Stimulated activated naive B cell treated with anti-CD40 and anti-IgM and Interleukin-4, amounts not matched to agents 10 μg/mL and 1 μg/mL and 100 μg/mL, for 72 hours (primary cell): ENCODE measurements around the gene RAPSN.

Experiments
- ATAC-seq, 2 donors: fragments of 150-1000 bp; cut with Tn5 transposase; replicated peaks; 2 replicates each; pipeline ENCODE4 v1.10.0; 2021; ENCODE audit warnings: moderate library complexity in 1 of 2
- DNase-seq: peaks from one replicate; pipeline ENCODE4 v3.0.0; 2021
- H3K27ac Mint-ChIP-seq: one replicate; pipeline ENCODE4 v1.8.0; 2022; ENCODE audit warnings: mild to moderate bottlenecking, mixed read lengths
- H3K27me3 Mint-ChIP-seq, 2 donors: one replicate each; pipeline ENCODE4 v1.8.0; 2022; ENCODE audit warnings: mixed read lengths in 2 of 2
- H3K36me3 Mint-ChIP-seq, 2 donors: one replicate each; pipeline ENCODE4 v1.8.0; 2022; ENCODE audit warnings: mixed read lengths in 2 of 2, mild to moderate bottlenecking in 1 of 2
- H3K4me1 Mint-ChIP-seq, 2 donors: one replicate each; pipeline ENCODE4 v1.8.0; 2022; ENCODE audit warnings: mixed read lengths in 2 of 2, mild to moderate bottlenecking in 1 of 2
- H3K4me3 Mint-ChIP-seq, 2 donors: one replicate each; pipeline ENCODE4 v1.8.0; 2022; ENCODE audit warnings: mild to moderate bottlenecking in 2 of 2, mixed read lengths in 2 of 2, moderate library complexity in 1 of 2
- H3K9me3 Mint-ChIP-seq, 2 donors: one replicate each; pipeline ENCODE4 v1.8.0; 2022; ENCODE audit warnings: mixed read lengths in 2 of 2, mild to moderate bottlenecking in 1 of 2

RAPSN gene

DNA sequence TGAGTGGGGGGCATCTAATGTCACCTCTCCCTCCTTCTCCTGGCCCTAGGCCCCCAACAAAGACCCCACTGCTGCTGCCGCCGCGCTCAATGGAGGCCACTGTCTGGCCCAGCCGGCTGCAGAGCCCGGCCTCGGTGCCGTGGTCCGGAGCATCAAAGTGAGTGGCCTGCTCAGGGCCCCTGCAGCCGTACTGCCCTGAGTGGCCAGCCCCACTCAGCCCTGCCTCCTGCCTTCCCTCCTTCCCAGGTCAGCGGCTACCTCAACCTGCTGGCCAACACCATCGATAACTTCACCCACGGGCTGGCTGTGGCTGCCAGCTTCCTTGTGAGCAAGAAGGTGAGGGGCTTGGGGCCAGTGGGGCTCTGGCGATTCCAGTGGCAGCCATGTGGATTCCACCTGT lies 35.6 kb downstream of the RAPSN start:
- ATAC-seq (no peak), DNase-seq (no peak)
- H3K9me3 Mint-ChIP-seq = no peaks in the 10 kb centered on the region
- H3K4me1 Mint-ChIP-seq = peaks cover 17 to 34% of the 10 kb centered on the region in 2 donors
- H3K27ac Mint-ChIP-seq = peak overlapping the region; percentile 33
- peaks cover 31 to 46% of the 10 kb centered on the region in 2 donors for H3K36me3 Mint-ChIP-seq
- H3K4me3 Mint-ChIP-seq = no peak overlapping the region
- H3K27me3 Mint-ChIP-seq = no peaks in the 10 kb centered on the region

DNA sequence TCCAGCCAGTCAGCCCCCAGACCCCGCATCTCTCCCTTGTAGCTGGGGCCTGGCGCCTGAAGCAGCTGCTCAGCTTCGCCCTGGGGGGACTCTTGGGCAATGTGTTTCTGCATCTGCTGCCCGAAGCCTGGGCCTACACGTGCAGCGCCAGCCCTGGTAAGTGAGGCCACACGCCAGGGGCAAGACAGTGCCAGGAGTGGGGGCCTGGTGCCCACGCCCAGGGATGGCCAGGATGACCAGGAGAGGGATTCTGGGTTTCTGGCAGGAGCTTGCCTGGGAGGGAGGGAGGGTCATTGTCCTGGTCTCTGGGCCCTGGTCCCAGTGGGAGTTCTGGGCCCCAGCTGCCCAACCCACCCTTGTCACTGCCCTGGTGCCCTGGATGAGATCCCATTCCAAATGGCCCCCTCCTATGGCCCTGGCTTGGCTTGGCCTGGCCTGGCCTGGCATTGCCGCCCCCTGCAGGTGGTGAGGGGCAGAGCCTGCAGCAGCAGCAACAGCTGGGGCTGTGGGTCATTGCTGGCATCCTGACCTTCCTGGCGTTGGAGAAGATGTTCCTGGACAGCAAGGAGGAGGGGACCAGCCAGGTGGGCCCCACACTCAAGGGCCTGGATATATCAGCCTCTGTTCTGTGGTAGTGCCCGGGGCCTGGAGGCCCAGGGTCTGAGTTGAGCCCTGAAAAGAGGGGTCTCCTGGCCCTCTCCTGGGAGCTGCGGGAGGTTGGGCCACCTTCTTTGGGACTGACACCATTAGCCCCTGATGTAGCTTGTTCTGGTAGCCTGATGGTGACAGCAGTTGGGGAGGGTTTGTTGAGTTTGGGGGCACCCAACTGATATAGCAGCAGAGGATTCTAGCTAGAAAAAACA lies 36.8 kb downstream of the RAPSN start:
- H3K27me3 Mint-ChIP-seq = no peaks in the 10 kb centered on the region
- peaks cover 24 to 35% of the 10 kb centered on the region in 2 donors for H3K4me1 Mint-ChIP-seq
- no peaks in the 10 kb centered on the region for H3K9me3 Mint-ChIP-seq
- ATAC-seq (no peak), DNase-seq (peak; percentile 39)
- H3K36me3 Mint-ChIP-seq = peaks cover 22 to 38% of the 10 kb centered on the region in 2 donors
- no peak overlapping the region for H3K4me3 Mint-ChIP-seq
- H3K27ac Mint-ChIP-seq = peak overlapping the region; percentile 62

GRCh38 chr11:47410370-47411264 lies 38.3 kb downstream of the RAPSN start:
- Mint-ChIP-seq H3K27ac (peak overlapping the region; percentile 51), H3K27me3 (no peaks in the 10 kb centered on the region), H3K4me3 (no peak overlapping the region), H3K36me3 (peaks cover 20 to 26% of the 10 kb centered on the region in 2 donors), H3K4me1 (peaks cover 28 to 41% of the 10 kb centered on the region in 2 donors), H3K9me3 (no peaks in the 10 kb centered on the region)
- ATAC-seq = no peak
- no peak for DNase-seq

DNA sequence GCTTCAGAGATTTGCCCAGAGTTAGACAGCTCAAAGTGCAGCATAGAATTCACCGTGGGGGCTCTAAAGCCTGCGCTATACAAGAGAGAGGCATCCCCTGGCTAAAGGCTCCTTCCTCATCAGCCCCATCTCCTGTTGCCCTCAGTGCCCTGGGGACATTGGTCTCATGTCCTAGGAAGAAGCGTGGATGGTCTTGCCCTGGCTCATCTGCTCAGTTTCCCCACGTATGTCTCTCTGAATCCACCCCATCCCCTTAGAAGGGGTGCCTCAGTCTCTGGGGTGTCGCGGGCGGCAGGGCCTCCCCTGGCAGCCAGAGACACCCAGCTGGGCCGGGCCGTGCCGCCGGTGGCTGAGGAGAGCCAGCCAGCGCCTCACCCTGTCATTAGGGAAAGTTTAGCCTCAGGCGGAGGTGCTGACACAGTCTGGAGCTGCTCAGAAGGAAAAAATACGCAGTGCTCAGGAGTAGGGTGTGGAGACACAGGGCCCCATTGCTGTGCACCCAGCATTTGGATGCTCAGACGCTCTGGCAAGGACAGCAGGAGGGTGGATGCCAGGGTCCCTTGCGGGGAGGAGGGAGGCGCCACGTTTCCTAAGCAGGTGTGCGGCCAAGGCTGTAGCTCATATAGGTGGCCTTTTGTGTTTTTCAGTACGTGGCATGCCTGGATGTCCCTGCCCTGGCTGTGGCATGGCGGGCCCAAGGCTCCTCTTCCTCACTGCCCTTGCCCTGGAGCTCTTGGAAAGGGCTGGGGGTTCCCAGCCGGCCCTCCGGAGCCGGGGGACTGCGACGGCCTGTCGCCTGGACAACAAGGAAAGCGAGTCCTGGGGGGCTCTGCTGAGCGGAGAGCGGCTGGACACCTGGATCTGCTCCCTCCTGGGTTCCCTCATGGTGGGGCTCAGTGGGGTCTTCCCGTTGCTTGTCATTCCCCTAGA lies 39.2 kb downstream of the RAPSN start:
- H3K4me1 Mint-ChIP-seq = peaks cover 28 to 41% of the 10 kb centered on the region in 2 donors
- DNase-seq = no peak
- H3K36me3 Mint-ChIP-seq = peaks cover 15 to 18% of the 10 kb centered on the region in 2 donors

DNA sequence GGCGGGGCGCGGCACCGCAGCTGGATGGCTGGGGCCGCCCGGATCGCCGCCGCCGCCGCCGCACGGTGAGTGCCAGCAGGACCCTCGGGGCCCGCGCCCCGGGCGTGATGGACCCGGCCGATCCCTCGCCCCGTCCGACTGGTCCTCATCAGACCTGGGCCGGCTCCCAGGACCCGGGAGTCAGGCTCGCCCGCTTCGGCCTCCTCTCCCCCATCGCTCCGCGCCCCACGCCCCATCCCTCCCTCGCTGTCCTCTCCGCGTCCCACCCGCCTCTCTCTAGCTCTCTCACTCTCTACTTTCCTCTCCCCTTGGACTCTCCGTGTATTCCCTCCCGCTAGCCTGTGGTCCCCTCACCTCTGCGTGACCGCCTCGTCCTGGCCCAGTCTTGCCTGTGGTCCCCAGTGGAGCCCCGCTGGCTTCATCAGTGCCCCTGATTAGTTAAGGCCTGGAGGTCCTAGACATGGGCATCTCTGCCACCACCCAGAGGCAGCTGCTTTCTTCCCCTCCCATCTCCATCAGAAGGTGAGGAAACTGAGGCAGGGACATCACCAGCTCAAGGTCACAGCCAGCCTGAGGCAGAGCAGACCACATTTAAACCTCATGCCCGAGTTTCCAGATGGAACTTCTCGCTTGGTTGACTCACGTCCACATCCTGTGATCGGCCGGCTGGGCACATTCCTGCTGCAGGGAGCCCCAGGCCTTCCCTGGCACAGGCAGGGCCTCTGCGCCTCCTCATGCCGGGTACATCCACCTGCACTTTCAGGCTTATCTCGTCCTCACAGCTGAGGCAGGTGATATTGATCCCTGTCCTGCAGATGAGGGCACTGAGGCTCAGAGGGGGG lies 40.1 kb downstream of the RAPSN start:
- Mint-ChIP-seq H3K27me3 (no peaks in the 10 kb centered on the region), H3K4me3 (peak overlapping the region; percentile 94 to 99), H3K36me3 (peaks cover 9 to 13% of the 10 kb centered on the region in 2 donors), H3K27ac (peak overlapping the region; percentile 96), H3K4me1 (peaks cover 26 to 35% of the 10 kb centered on the region in 2 donors), H3K9me3 (no peaks in the 10 kb centered on the region)
- ATAC-seq (peak in 1 of 2 donors; percentile 12), DNase-seq (no peak)

More for the DNA sequence above, 39.2 kb downstream of the RAPSN start:
- ATAC-seq = no peak
- peak overlapping the region; percentile 94 to 99 for H3K4me3 Mint-ChIP-seq
- H3K9me3 Mint-ChIP-seq = no peaks in the 10 kb centered on the region
- no peaks in the 10 kb centered on the region for H3K27me3 Mint-ChIP-seq
- H3K27ac Mint-ChIP-seq = peak overlapping the region; percentile 96

DNA sequence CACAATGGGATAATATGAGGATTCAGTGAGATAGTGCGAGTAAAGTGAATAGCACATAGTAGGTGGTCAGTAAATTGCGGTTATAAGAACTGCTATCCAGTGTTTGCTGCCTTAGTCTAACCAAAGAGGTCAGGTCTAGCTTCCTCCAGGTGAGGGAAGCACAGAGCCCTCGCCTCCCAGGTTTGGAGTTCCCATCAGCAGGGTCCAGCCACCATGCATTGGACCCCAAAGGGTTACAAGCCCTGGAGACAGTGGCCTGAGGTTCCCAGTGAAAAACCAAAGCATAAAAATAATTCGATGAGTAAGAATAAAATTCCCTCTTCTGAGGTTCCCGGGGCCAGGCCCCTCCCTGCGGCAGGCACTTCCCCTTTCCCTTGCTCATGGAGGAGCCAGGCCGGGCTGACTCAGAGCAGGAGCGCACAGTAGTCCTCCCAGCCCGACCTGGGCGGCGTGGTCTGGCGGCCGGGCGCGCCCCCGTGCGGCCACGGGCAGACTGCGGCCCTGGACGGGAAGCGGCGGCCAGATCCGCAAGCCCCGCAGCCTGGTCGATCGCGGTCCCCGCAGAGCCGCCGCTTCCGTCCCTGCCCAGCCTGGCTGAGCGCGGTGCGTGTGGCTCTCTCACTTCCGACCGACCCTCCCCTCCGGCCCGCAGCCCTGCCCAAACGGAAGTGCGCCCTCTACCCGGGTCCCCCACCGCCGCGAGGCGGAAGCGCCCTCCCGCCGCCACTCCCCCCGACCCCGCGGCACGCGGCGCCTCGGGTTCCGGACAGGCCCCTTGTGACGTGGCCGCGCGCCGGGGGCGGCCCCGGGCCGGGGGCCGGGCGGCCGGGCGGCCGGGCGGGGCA lies 41.0 kb downstream of the RAPSN start, which contains the start of gene SLC39A13:
Gene SLC39A13, plus strand, starts transcription at position 845 of the 845 bp plus-strand sequence. CDS start 1,505 bp downstream, outside the sequence.
- no peaks in the 10 kb centered on the region for H3K27me3 Mint-ChIP-seq
- peaks cover 2 to 5% of the 10 kb centered on the region in 2 donors for H3K36me3 Mint-ChIP-seq
- ATAC-seq = peak; percentile 89 to 90
- peak; percentile 98 for DNase-seq
- peak within 1 kb of the TSS; percentile 94 to 99 for H3K4me3 Mint-ChIP-seq
- peaks cover 25 to 39% of the 10 kb centered on the region in 2 donors for H3K4me1 Mint-ChIP-seq
- peak within 1 kb of the TSS; percentile 97 for H3K27ac Mint-ChIP-seq
- no peaks in the 10 kb centered on the region for H3K9me3 Mint-ChIP-seq

DNA sequence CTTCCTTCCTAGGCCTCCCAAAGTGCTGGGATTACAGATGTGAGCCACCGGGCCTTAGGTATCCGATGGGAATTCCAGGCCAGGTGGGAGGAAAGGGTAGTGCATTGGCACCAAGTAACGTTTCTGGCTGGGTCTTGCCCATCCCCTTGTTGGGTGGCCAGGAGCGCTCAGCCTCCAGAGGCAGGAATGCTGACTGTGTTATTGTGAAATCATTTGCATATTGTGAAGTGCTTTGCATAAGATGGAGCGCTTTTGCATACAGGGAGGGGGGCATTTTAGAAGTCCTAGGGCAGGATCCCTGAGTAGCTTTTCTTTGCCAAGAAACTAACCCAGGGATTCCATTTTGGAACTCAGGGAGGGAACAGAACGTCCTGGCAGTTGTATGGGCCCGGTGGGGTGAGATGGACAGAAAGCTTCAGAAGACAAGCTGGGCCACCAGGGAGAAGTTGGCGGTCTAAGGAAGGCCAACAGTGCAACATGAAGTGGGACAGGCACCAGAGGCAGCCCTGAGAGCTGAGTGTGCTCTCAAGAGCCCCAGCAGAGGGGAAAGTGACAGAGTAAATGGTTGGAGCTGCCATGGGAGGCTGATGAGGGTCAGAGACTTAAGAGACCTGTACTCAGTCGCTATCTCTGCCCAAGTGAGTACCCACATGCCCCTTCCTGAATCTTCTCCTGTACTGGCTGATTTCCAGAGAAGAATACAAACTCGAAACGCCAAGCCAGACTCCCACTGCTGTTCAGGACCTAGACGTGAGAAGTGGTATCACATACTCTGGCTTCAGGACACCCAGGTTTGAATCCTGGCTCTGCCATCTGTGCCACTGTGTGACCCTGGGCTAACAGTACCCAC lies 41.8 kb downstream of the RAPSN start:
- H3K4me3 Mint-ChIP-seq = peak overlapping the region; percentile 86 to 88
- H3K36me3 Mint-ChIP-seq = peaks cover under 1 to 1% of the 10 kb centered on the region in 2 donors
- ATAC-seq (no peak), DNase-seq (no peak)
- H3K9me3 Mint-ChIP-seq = no peaks in the 10 kb centered on the region
- H3K4me1 Mint-ChIP-seq = peaks cover 25 to 42% of the 10 kb centered on the region in 2 donors
- H3K27me3 Mint-ChIP-seq = no peaks in the 10 kb centered on the region
- peak overlapping the region; percentile 97 for H3K27ac Mint-ChIP-seq

- Mint-ChIP-seq H3K4me3 (no peak overlapping the region), H3K27me3 (no peaks in the 10 kb centered on the region), H3K4me1 (peaks cover 33 to 51% of the 10 kb centered on the region in 2 donors), H3K36me3 (no peaks in the 10 kb centered on the region), H3K27ac (no peak overlapping the region), H3K9me3 (no peaks in the 10 kb centered on the region)
- no peak for DNase-seq
- ATAC-seq = no peak
Measured at GRCh38 chr11:47403571-47403970, 45.4 kb downstream of the RAPSN start.

- Mint-ChIP-seq H3K27ac (peak overlapping the region; percentile 73), H3K9me3 (no peaks in the 10 kb centered on the region), H3K36me3 (no peaks in the 10 kb centered on the region), H3K27me3 (no peaks in the 10 kb centered on the region), H3K4me1 (peaks cover 37 to 55% of the 10 kb centered on the region in 2 donors), H3K4me3 (no peak overlapping the region)
- ATAC-seq = no peak
- DNase-seq = no peak
Measured at GRCh38 chr11:47403135-47403534, 45.8 kb downstream of the RAPSN start.

- peaks cover 33 to 52% of the 10 kb centered on the region in 2 donors for H3K4me1 Mint-ChIP-seq
- no peaks in the 10 kb centered on the region for H3K36me3 Mint-ChIP-seq
- no peaks in the 10 kb centered on the region for H3K27me3 Mint-ChIP-seq
- peak; percentile 79 to 81 for ATAC-seq
- no peaks in the 10 kb centered on the region for H3K9me3 Mint-ChIP-seq
- H3K4me3 Mint-ChIP-seq = peak overlapping the region; percentile 73 to 78
- no peak for DNase-seq
- peak overlapping the region; percentile 96 for H3K27ac Mint-ChIP-seq
Measured at GRCh38 chr11:47400768-47401279, 48.1 kb downstream of the RAPSN start.
